Renal cortex interstitium (tissue), 11 donors: ENCODE results near the gene USP22. TPM values are rescaled to one million over a fixed set of nuclear protein-coding genes. Genes with fewer than 3 reads are reported as not detected.

ENCODE experiments used
- DNase-seq, 11 donors: peaks; one replicate each; pipeline ENCODE4 v3.0.0-alpha.2; 2013; ENCODE audit warnings: low read depth in 9 of 11, low spot score in 4 of 11; ENCODE audit errors: extremely low read depth in 1 of 11
- polyA plus RNA-seq, 3 donors: library from polyadenylated mRNA; unstranded; fragments of 120-200 nt; gene quantifications; one replicate each; pipeline ENCODE4 v1.2.1, GENCODE V29; 2013; ENCODE audit not compliant: insufficient read length in 3 of 3

The USP22 gene
- polyA plus RNA-seq, 3 donors, result 202 to 238 (median 235) TPM

DNA sequence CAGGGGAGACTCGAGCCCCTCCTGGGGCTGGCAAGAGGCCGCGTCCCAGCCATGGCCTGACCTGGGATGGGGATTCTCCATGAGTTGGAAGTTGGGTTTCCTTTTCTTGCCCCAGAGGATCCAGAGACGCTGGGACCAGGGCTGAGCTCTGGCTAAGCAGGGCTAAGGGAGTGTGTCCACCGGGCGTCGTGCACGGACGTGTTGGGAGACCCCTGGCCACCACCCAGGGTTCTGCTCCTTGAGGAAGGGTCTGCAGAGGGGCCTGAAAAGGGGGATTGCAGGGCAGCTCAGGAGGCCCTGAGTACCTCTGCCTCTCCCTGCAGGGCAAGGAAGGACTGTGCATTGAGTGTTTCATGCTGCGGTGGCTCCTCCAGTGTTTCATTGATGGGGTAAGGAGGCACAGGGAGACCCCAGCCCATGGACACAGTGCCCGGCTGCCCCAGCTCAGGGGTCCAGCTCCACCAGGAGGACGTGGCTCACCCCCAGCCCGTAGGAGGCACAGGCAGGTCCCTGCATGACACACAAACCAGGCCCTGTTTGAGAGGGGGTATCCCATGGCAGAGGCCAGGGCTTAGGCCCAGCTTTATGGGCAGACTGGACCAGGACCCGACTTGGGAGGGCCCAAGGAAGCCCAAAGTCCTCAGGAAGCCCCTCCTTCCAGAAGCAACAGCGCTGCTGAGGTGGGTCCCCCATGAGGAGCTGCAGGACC is 47.5 kb downstream of the USP22 start:
- DNase-seq, result no peak

DNA sequence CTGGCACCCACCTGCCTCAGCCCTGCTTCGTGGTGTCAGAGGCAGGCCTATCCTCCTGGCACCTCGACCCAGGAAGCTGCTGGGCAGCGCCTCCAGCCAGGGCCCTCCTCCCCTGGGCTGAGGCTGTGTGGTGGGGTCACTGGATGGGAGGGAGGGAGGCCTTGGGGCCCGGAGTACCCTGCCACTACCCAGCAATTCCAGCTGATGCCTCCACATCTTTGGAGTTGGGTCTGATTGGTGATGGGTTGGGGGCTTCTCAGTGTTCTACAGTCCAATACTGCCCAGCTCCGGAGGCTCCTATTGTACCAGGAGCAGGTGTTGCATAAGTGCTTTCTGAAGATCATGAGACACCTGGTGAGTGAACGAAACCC is 48.0 kb downstream of the USP22 start:
- DNase-seq, result no peak

DNA sequence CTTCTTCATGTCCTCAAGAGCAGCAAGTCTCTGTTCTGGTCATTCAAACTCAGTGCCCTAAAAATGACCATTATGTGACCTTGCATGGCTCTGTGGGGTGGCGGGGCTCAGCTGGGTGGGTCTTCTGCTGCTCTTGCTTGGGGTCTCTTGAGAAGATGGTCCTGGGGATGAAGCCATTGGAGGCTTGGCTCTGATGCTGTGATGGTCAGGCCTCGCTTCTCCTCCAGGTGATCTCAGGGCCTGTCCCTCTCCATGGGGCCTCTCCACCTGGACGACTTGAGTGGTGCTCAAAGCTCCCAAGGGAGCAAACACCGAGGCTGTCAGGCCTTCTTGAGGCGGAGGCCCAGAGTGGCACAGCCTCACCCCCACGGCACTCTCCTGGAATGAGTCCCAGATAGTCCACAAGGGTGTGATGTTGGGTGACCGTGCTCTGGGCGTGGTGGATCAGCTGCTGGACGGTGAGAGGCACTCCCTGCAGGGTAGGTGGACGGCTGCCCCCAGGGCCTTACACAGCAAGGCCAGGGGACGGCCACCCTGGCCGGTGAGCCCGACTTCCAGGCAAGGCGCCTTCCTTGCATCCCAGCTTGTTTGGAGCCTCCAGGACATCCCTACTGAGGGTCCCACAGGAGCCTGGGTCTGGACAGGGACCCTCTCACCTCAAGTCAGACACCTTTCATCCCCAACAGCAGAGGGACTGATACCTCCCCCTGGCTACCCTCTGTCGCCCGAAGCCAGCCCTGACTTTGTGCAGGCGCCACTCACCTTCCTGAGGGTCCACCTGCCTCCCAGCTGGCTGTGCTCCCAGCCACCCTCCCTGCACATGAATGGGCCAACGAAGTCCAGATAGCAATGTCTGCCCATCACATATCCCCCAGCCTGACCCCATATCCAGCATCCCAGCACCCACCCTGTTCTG is 48.7 kb downstream of the USP22 start:
- DNase-seq, result no peak

DNA sequence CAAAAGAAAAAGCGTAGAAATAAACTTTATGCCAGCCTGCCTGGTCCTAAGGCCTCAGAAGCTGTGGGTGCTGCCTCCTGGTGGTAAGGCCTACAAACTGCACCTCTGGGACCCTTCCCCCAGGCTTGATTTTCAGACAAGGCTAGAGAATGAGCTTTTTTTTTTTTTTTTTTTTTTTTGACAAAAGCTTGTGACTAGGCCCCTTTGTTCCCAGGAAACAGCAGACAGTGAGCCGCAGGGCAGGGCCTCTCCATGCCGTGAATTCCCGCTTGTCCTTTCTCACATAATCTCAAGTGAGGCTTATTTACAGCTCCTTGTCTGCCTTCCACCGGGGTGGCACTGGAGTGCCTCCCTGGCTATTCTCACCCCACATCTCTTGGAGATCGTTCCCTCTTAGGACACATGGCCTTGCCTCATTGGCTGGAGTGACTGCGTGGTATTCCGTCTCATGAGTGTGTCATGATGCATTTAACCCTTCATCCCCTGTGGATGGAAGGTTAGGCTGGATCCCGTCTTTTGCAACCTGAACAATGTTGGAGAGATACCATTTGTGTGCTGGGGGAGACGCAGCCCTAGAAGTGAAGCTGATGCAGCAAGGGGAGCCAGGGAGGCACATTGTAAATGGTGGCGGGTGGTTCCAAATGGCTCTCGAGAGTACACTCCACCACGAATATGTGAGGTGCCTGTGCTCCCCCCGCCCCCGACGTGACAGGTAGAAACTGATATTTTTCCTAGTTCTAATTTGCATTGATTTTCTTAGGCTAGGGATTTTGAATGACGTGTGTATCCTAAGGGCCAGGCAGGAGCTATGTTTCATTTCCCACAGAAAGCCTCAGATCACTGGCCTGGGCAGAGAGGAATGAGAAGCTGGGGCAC is 49.6 kb downstream of the USP22 start:
- DNase-seq, result peak; percentile 44 to 78 (median 73)

DNA sequence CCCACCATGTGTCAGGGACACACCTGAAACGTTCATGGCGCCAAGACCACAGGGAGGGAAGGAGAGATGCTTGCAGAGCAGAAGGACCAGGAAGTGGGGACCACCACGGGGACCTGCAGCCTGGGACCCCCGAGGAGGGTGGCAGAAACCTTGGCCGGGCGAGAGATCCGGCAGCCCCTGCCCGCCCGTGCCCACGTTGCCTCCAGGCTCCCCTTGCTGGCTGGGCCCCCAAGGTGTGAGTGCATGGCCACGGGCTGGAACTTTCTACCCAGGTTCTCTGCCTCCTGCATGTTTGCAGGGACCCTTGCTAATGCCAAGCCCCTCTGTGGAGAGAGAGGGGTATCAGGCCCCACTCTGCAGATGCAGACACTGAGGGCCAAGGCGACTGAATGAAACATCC is 50.4 kb downstream of the USP22 start:
- DNase-seq, result no peak

DNA sequence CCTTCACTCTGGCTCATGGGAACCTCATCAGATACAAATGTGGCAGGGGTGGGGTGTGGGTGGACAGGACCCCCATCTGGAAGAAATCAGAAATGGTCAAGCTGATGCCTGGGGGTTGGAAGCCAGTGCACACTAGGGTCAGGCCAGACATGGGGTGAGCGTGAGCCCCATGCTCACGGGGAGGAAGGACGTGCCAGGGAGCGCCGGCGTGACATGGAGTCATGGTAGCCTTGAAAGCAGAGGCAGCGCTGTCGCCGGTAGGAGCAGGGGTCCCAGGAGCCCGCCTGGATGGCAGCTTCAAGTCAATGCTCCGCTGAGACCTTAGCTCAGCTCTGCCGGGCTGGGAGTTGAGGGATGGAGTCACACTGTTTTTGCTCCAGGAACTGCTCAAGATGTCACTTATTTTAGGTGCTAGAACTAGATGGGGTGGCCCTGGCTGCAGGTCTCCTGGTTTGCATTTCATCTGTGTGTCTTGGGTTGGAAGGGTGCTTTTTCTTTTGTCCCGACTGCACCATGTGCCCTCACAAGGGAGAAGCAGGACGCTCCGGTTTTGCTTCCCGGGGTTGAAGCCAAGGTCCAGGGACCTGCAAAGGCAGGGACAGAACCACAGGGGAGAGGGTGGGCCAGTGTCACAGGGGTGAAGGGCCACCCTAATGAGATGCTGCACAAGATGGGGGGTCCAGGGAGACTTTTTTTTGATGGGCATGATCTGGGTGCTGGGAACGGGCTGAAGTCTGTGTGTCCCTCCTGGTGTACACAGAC is 51.4 kb downstream of the USP22 start:
- DNase-seq, result no peak

DNA sequence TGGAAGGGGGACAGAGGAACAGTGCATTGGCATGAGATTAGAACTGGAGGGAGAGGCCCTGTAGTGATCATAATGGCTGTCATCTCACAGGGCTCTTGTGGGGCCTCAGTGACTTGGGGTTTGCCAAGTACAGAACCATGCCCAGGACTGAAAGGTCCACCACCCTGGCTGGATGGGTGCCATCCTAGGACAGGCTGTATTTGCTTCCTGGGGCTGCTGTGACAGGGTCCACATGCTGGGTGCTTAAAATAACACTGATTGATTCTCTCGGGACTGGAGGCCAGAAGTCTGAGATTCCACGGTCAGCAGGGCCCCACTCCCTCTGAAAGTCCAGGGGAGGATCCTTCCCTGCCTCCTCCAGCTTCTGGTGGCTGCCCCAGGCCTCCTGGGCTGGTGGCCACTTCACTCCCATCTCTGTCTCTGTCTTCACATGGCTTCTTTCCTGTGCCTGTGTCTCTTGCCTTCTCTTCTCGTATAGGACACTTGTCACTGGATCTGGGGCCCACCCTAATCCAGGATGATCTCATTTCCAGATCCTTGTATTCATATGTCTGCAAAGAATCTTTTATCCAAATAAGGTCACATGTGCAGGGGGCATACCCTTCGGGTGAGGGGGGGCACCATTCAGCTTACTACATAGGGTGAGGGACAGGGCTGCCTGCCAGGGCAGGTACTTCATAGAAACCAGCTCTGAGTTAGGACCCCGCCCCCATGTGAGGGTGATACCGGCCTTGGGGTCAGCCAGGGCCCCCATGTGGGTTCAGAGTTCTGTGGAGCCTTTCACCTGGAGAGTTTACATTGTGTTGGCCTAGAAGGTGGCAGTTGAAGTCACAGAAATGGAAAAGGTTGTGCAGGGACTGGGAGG is 52.6 kb downstream of the USP22 start:
- DNase-seq, result no peak

DNA sequence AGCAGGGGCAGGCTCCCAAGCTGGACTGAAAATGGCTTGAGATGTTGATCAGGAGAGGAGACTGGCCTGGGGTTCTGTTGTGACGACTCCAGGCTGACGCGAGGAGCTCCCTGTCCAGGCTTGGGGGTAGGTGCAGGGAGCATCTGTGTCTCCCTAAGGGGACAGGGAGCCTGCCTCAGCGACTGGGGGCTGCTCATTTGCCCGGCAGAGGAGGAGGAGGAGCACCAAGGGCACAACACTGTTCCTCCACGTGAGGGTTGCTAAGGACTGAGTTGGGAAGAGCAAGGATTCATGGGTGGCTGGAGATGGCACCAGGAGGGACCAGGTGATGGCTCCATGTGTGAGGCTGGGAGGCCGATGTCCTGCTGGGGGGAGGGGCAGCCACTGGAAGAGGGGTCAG is 53.3 kb downstream of the USP22 start:
- no peak for DNase-seq

DNA sequence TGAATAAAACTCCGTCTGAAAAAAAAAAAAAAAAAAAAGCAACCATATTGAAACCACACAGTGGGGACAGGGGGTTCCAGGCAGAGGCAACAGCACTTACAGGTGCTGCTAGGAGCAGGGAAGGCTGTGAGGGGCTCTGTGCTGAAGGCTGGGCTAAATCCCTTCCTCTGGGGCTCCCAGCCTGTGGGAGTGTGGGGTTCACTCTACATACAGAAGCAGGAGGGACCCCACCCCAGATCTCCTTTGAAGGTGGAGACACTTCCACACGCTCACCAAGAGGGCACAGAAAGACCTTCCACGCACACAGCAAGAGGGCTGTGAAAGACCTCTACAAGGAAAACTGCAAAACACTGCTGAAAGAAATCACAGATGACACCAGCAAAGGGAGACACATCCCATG is 53.9 kb downstream of the USP22 start:
- DNase-seq, result no peak

DNA sequence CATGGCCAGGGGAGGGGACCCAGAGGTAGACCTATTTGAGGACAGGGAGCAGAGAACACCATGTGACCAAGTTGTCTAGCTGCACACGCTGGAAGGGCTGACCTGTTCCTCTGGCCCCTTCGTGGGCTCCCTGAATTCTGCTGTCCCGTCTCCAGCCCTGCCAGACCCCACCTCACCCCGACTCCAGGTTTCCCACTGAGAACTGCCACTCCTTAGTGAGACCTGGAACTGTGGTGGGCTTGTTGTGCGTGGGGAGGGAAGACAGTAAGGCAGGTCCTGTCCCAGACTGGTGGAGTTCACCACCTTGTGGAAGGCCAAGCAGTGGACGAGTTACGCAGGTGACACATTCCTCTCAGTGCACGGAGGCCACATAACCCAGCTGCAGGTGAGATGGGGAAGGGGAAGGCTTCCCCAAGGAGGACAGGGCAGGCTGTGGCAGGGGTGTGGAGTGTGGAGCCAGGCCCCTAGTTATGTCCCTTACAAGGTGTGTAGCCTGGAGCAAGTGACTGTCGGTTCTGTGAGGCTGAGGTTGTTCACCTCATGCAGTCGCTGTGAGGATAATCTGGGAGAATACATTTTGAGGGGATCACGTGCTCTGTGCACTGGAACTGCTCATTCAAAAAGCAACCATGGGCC is 54.7 kb downstream of the USP22 start:
- DNase-seq, result no peak

DNA sequence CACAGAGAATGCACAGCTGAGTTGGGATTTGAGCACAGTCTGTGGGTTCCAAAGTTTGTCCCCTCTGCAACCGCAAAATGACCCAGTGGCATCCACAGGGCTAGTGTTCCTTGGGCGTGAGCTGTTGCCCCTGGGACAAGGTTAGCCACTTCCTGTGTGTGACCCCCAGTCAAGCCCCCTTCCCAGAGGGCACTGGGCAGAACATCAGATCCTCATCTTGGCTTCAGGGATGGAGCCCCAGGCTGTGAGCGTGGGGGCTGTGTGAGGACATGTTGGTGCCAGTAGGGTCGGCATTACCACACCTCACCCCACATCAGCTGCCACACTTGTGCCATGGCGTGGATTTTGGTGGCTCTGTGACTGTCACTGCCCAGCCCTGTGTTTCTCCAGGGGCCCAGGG is 55.3 kb downstream of the USP22 start:
- DNase-seq, result no peak

DNA sequence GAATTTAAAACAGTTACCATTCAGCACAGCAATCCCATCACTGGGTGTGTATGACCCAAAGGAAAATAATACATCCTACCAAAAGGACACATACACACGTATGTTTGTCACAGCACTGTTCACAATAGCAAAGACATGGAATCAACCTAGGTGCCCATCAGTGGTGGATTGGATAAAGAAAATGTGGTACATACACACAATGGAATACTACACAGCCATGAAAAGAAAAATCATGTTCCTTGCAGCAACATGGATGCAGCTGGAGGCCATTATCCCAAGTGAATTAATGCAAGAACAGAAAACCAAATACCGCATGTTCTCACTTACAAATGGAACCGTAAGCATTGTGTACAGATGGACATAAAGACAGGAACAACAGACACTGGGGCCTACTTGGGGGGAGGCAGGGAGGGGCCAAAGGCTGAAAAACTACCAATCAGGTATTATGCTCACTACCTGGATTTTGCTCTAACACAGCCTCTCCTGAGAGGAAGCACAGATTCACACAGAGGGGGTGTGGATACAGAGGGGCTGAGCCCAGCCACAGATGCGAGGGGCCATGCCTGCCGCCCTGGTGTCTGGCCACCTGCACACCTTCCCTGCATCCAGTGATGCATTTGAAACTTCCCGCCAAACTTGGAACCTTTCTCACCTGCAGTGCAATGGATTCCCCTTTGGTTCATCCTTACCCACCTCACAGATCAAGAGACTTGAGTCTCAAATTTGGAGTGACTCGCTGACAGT is 55.9 kb downstream of the USP22 start:
- no peak for DNase-seq

DNA sequence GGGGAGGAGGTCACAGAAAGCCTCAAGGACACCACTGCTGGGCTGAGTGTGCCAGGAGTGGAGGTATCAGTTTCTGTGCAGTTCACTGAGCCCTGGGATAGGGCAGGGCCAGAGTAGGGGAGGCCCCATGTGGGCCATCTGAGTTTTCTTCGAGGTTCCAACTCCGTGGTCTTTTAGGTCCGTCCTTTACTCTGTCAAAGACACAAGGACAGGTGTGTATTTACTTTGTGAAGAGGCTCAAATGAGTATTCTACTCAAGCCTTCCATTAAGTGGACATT is 59.5 kb downstream of the USP22 start:
- DNase-seq, result no peak

DNA sequence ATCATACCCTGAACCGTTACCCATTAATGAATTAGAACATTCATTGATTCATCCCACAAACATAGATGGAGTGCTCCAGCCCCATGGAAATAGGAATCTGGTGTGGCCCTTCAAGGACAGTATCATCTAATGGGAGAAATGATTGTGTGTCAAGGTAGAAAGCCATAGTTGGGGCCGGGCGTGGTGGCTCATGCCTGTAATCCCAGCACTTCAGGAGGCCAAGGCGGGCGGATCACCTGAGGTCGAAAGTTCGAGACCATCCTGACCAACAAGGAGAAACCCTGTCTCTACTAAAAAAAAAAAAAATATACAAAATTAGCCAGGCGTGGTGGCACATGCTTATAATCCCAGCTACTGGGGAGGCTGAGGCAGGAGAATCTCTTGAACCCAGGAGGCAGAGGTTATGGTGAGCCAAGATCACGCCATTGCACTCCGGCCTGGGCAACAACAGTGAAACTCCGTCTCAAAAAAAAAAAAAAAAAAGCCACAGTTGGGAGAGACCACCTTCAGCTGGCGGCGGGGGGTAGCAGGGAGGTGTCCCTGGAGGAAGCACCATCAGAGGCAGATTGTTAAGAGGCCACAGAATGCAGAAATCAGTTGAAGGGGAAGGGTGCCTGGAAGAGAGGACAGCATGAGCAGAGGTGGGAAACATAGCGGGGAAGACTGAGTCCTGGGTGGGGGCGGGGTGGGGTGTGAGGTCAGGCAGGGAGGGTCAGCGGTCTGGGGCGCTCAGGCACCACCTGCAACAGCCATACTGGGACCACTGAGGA is 60.0 kb downstream of the USP22 start:
- no peak for DNase-seq

DNA sequence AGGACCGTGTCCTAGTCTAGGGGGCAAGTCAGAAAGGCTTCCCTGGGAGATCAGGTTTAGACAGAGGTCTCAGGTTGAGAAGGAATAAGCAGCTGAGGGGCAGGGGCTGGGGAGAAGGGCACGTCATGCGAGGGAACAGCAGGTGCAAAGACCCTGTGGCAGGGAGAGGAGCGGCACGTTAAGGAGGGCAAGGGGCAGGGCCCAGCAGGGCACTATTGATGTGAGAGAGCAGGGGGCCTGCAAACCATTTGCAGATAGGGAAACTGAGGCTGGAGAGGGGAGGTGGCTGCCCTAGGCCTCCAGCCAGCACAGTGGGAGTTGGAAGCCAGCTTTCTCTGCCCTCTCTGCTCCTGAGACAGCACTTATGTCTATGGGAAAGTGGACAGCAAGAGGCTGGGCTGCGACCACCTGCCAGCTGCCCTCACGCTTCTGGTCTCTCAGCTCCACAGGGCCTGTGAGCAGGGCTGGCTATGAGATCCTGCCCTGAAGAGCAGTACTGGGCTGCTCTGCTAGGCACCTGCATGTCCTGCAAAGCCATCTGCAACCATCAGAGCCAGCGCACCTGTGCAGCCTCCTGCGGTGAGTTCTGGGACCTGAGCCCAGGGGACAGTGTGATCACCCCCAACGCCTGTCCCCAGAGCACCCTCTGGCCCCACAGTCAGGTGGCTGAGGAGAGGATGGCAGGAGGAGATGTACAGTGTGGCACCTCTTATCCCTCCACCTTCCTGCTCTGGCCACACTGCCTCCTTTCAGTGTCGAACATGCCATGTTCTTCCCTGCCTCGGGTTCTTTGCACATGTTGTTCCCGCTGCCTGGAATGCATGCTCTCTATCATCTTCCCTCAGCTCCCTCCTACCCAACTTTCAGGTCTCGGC is 61.5 kb downstream of the USP22 start:
- no peak for DNase-seq

DNA sequence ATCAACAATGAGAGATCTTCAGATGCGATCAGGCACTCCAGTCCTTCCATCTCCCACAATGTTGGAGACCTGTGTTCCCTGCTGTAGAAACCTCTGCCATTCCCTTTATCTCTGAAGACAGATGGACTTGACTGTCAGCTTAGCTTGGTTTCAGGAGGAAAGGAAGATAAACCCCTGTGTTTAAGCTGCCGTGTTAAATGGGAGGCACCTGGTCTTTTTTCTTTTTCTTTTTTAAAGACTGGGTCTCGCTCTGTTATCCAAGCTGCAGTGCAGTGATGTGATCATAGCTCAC is 63.1 kb downstream of the USP22 start:
- no peak for DNase-seq
